IPS-18c (cell line): Measurements from ENCODE around the gene RPS6KB1.
"Not testable (repeated sequence)": the region's sequence is repeated elsewhere in the genome, so short reads cannot be mapped to it uniquely, and the experiment has no call there.

Experiments
- H3K4me3 ChIP-seq: 2 replicates; pipeline ENCODE4 v1.7.0; 2013; ENCODE audit warnings: low read depth, mild to moderate bottlenecking, low read length, moderate library complexity; ENCODE audit not compliant: insufficient read depth
- H3K9me3 ChIP-seq: one replicate; pipeline ENCODE4 v1.6.1; 2013; ENCODE audit warnings: mild to moderate bottlenecking, low read length, moderate library complexity; ENCODE audit not compliant: control insufficient read depth, insufficient read depth

RPS6KB1 gene

DNA sequence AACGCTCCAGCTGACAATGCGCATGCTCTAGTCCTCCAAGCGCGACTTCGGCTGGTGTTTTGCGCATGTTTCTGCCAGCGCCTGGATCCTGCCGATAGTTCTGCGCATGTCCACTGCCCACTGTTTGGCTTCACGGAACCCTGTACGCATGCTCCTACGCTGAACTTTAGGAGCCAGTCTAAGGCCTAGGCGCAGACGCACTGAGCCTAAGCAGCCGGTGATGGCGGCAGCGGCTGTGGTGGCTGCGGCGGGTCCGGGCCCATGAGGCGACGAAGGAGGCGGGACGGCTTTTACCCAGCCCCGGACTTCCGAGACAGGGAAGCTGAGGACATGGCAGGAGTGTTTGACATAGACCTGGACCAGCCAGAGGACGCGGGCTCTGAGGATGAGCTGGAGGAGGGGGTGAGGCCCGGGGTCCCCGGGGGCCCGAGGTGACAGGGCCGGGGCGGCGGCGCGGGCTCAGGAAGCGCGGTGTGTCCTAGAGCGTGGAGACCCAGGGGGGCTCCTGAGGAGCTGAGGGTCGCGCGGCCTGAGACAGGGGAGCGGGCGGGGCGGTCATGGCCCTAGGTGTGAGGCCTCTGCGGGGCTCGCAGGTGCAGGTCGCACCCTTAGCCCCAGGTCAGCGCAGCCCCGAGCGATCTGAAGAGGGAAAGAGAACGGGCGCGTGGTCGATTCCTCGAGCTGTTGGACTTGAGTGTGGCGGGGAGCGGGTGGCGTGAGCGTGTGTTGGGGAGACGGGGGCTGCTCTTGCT, at the start of gene RPS6KB1, which contains the start of gene TUBD1:
Gene RPS6KB1, plus strand, starts transcription at position 198 of the 752 bp plus-strand sequence. Its CDS starts 64 bp downstream, at position 262.
Gene TUBD1, minus strand, starts transcription at position 20 of the 752 bp plus-strand sequence. CDS start 1,941 bp downstream, outside the sequence.
- no peaks in the 10 kb centered on the region for H3K9me3 ChIP-seq
- H3K4me3 ChIP-seq = peak within 1 kb of the TSS; percentile 84

DNA sequence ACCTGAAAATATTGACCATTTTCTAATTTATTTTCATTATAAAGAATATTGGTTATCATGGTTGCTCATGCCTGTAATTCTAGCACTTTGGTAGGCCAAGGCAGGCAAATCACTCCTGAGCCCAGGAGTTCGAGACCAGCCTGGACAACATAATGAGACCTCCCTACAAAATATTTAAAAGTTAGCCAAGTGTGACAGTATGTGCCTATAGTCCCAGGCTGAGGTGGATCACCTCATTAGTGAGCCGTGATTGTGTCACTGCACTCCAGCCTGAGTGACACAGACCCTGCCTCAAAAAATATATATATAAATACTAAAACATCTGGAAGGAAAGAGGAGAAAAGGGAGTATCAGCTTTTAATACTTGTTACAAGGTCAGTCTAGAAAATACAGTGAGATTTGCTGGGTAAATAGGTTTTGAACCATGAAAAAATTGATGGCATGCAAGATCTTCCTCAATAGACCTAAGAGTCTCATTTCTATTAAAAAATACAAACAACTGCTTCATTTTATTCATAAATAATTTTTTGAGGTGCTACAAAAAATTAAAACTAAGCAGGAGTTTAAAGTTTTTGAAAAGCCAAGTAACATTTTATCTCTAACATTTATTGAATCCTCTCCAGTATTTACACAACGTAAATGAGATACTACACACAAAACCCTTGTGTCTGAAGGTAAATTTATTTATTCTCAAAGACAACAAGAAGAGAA, 47.9 kb upstream of the RPS6KB1 start:
- Histone ChIP-seq H3K9me3 (no peaks in the 10 kb centered on the region), H3K4me3 (no peak overlapping the region)

DNA sequence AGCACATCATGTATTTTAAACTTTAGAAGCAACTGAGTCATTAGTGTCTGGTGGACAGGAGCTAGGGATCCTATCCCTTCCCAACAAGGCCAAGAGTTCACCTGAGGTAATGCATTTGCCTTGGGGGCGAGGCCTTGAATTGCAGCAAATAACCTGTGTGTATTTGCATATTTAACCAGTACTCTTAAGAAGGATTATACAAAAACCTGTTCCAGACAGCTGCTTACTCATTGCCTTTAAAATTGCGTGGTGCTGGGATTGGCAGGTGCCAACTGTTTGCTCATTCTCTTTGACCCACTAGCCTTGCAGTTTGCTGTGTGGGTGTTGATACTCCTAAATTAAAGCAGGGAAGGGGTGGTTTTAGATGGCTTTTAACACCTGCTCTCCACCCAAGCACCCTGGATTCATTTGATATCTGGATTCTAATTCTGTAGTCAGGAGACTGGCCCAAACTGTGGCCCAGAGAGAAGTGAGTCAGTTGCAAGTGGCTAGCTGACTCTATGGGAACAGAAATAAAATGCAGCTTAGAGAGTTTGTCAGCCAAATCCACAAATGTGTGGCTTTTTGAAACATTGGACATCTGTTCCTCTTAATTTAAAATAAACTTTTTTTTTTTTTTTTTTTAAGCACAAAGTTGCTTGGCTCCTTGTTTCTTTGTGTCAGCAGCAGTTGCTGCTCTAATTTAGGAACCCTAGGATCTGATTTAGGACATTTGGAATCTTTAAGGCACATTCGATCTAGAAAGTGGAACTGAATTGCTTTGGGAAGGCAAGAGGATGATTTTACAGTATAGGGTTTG, 47.1 kb upstream of the RPS6KB1 start:
- no peaks in the 10 kb centered on the region for H3K9me3 ChIP-seq
- H3K4me3 ChIP-seq = no peak overlapping the region

- Histone ChIP-seq H3K4me3 (no peak overlapping the region), H3K9me3 (no peaks in the 10 kb centered on the region)
Observed at GRCh38 chr17:59846394-59847165, 46.3 kb upstream of the RPS6KB1 start.

- H3K9me3 ChIP-seq = no peaks in the 10 kb centered on the region
- H3K4me3 ChIP-seq = no peak overlapping the region
Observed at GRCh38 chr17:59848385-59848668, 44.6 kb upstream of the RPS6KB1 start.

DNA sequence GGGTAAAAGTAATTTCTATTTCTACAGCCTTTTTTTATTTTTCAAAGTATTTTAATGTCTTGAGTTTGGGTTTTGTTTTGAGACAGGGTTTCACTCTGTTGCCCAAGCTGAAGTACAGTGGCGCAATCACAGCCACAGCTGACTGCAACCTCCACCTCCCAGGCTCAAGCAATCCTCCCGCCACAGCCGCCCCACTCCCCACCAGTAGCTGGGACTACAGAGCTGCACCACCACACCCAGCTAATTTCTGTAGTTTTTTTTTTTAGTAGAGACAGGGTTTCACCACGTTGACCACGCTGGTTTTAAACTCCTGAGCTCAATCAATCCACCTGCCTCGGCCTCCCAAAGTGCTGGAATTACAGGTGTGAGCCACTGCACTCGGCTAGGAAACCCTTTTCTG, 44.1 kb upstream of the RPS6KB1 start:
- H3K4me3 ChIP-seq = no peak overlapping the region
- H3K9me3 ChIP-seq = no peaks in the 10 kb centered on the region

DNA sequence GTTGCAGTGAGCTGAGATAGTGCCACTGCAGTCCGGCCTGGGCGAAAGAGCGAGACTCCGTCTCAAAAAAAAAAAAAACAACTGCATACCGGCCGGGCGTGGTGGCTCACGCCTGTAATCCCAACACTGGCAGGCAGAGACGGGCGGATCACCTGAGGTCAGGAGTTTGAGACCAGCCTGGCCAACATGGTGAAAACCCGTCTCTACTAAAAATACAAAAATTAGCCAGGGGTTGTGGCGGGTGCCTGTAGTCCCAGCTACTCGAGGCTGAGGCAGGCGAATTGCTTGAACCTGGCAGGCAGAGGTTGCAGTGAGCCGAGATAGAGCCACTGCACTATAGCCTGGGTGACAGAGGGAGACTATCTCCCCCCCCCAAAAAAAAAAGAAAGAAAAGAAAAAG, 42.6 kb upstream of the RPS6KB1 start:
- not testable (repeated sequence) for H3K9me3 ChIP-seq, H3K4me3 ChIP-seq

GRCh38 chr17:59851439-59852375, 41.2 kb upstream of the RPS6KB1 start:
- no peak overlapping the region; the same call in 1 of the 2 replicates for H3K4me3 ChIP-seq
- no peaks in the 10 kb centered on the region for H3K9me3 ChIP-seq

DNA sequence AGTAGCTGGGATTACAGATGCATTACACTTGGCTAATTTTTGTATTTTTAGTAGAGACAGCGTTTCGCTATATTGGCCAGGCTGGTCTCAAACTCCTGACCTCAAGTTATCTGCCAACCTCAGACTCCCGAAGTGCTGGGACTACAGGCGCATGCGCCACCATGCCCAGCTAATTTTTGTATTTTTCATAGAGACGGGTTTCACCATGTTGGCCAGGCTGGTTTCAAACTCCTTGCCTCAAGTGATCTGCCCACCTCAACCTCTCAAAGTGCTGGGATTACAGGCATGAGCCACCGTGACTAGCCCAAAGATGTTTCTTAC, 40.1 kb upstream of the RPS6KB1 start:
- H3K9me3 ChIP-seq, H3K4me3 ChIP-seq: not testable (repeated sequence)

GRCh38 chr17:59853168-59853918, 39.6 kb upstream of the RPS6KB1 start:
- Histone ChIP-seq H3K9me3 (no peaks in the 10 kb centered on the region), H3K4me3 (no peak overlapping the region)

DNA sequence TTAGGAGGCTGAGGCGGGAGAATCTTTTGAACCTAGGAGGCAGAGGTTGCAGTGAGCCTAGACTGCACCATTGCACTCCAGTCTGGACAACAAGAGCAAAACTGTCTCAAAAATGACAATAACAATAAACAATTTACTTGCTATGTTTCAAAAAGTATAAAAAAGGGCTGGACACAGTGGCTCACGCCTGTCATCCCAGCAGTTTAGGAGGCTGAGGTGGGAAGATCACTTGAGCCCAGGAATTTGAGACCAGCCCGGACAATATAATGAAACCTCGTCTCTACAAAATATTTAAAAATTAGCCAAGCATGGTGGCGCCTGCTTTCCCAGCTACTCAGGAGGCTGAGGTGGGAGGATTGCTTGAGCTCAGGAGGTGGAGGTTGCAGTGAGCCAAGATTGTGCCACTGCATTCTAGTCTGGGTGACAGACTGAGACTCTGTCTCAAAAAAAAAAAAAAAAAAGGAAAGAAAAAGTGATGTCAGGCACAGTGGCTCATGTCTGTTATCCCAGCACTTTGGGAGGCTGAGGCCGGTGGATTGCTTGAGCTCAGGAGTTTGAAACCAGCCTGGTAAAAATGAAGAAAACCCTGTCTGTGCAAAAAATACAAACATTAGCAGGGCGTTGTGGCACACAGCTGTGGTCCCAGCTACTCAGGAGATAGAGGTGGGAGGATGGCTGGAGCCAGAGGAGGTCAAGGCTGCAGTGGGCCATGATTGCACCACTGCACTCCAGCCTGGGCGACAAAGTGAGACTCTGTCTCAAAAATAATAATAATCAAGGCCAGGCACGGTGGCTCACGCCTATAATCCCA, 38.8 kb upstream of the RPS6KB1 start:
- H3K4me3 ChIP-seq, H3K9me3 ChIP-seq: not testable (repeated sequence)

GRCh38 chr17:59856859-59857794, 35.8 kb upstream of the RPS6KB1 start:
- H3K4me3 ChIP-seq = no peak overlapping the region
- no peaks in the 10 kb centered on the region for H3K9me3 ChIP-seq

- Histone ChIP-seq H3K9me3 (no peaks in the 10 kb centered on the region), H3K4me3 (no peak overlapping the region)
Observed at GRCh38 chr17:59858167-59858816, 34.6 kb upstream of the RPS6KB1 start.

DNA sequence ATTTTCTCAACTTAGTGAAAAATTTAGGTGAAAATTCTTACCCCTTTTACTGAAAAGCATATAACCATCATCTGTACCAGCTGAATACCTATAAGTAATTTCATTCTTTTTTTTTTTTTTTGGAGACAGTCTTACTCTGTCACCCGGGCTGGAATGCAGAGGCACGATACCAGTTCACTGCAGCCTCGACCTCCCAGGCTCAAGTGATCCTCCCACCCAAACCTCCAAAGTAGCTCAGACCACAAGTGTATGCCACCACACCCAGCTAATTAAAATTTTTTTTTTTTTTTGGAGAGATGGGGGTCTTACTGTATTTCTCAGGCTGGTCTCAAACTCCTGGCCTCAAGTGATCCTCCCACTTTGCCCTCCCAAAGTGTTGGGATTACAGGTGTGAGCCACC, 34.0 kb upstream of the RPS6KB1 start:
- H3K9me3 ChIP-seq = no peaks in the 10 kb centered on the region
- H3K4me3 ChIP-seq = no peak overlapping the region
